ENCODE results near the gene HSPA1B.
"Not testable (repeated sequence)": the region's sequence is repeated elsewhere in the genome, so short reads cannot be mapped to it uniquely, and the experiment has no call there.

The HSPA1B gene

DNA sequence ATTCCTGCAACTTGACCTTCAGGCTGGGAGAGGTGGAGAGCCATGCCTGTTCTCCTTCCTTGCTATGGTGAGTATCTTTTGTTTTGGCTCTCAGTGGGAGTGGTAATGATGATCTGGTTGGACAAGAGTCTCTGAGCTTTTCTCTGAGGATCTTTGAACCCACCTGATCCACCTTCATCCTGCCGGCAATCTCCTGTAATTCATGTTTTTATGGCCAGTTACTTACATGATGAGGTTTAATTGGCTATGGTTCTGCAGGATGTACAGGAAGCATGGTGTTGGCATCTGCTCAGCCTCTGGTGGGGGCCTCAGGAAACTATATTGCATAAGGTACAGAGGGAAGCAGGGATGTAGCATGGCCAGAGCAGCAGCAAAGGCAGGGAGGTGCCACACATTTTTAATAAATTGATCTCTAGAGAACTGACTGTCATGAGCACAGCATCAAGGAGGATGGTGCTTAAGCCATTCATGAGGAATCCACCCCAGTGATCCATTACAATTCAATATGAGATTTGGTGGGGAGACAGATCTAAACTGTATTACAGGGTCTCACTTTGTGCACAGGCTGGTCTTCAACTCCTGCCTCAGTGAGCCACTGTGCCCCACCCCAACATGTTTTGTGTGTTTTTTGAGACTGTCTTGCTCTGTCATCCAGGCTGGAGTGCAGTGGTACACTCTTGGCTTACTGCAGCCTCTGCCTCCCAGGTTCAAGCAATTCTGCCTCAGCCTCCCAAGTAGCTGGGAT, 10.0 kb downstream of the HSPA1B start:
- no peak for DNase-seq (ENCODE audit: extremely low read depth, low read depth)
- TF ChIP-seq, protein P1, sequence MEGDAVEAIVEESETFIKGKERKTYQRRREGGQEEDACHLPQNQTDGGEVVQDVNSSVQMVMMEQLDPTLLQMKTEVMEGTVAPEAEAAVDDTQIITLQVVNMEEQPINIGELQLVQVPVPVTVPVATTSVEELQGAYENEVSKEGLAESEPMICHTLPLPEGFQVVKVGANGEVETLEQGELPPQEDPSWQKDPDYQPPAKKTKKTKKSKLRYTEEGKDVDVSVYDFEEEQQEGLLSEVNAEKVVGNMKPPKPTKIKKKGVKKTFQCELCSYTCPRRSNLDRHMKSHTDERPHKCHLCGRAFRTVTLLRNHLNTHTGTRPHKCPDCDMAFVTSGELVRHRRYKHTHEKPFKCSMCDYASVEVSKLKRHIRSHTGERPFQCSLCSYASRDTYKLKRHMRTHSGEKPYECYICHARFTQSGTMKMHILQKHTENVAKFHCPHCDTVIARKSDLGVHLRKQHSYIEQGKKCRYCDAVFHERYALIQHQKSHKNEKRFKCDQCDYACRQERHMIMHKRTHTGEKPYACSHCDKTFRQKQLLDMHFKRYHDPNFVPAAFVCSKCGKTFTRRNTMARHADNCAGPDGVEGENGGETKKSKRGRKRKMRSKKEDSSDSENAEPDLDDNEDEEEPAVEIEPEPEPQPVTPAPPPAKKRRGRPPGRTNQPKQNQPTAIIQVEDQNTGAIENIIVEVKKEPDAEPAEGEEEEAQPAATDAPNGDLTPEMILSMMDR (IDR thresholded peaks at IDR 0.05; ENCODE audit: low read depth, low read length) = no peak

DNA sequence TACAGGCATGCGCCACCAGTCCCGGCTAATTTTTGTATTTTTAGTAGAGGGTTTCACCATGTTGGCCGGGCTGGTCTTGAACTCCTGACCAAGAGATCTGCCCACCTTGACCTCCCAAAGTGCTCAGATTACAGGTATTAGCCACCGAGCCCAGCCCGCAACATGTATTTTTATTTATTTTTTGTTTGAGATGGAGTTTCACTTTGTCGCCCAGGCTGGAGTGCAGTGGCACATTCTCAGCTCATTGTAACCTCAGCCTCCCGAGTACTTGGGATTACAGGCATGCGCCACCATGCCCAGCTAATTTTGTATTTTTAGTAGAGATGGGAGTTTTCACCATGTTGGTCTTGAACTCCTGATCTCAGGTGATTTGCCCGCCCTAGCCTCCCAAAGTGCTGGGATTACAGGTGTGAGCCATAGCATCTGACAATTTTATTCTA, 10.6 kb downstream of the HSPA1B start:
- not testable (repeated sequence) for DNase-seq (ENCODE audit: extremely low read depth, low read depth)

GRCh38 chr6:31838968-31839367, 11.4 kb downstream of the HSPA1B start:
- DNase-seq (ENCODE audit: extremely low read depth, low read depth) = no peak
- TF ChIP-seq, protein P1 (IDR thresholded peaks at IDR 0.05; ENCODE audit: low read depth, low read length) = no peak

GRCh38 chr6:31839779-31840126, 12.2 kb downstream of the HSPA1B start:
- not testable (repeated sequence) for DNase-seq (ENCODE audit: extremely low read depth, low read depth)

DNA sequence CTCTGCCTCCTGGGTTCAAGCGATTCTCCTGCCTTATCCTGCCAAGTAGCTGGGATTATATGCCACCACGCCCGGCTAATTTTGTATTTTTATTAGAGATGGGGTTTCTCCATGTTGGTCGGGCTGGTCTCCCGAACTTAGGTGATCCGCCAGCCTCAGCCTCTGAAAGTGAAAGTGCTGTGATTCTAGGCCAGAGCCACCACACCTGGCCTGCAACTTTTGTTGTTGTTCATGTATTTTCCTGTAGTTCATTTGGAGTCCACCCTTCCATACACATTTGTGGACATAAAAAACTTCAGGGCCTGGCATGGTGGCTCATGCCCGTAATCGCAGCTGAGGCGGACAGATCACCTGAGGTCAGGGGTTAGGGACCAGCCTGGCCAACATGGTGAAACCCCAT, 14.5 kb downstream of the HSPA1B start:
- DNase-seq (ENCODE audit: extremely low read depth, low read depth) = no peak
- TF ChIP-seq, protein P1 (IDR thresholded peaks at IDR 0.05; ENCODE audit: low read depth, low read length) = no peak

DNA sequence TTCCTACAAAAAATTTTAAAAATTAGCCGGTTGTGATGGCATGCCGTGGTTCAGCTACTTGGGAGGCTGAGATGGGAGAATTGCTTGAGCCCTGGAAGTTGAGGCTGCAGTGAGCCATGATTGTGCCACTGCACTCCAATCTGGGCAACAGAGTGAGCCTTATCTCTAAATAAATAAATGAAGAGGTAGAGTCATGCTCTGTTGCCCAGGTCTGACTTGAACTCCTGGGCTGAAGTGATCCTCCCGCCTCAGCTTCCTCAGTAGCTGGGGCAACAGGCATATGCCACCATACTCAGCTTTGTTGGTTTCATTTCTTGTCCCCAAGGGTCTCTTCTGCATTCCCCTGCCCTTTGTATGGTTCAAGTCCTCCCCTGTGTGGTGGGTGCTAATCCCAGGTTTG, 17.0 kb downstream of the HSPA1B start:
- no peak for DNase-seq (ENCODE audit: extremely low read depth, low read depth)
- TF ChIP-seq, protein P1 (IDR thresholded peaks at IDR 0.05; ENCODE audit: low read depth, low read length) = no peak

DNA sequence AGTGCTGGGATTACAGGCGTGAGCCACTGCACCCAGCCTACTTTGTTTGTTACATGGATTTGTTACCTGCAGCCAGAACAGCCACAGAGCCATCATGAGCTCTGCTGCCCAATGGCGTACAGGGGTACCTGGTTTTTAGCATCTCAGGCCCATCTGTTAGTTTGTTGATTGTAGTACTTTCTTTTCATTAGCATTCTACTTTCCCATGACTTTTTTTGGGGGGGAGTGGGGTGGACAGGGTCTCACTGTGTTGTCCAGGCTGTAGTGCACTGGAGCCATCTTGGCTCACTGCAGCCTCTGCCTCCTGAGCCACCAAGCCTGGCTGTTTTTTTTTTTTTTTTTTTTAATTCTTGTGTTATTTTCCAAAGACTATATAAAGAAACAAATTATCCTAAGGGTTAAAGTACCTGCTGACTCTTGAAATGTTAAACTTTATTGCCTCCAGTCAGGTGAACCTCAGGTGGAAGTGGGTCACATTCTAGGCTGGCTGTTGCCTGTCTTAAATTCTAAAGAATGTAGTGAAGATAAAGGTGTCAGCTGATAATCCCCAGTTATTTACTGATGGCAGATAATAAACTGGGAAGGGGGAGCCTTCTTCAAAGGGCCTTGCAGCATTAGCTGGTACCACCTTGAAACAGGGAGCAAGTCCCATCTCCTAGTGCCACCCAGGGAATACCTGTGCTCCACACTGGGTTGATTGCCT, 19.9 kb downstream of the HSPA1B start:
- no peak for DNase-seq (ENCODE audit: extremely low read depth, low read depth)
- TF ChIP-seq, protein P1 (IDR thresholded peaks at IDR 0.05; ENCODE audit: low read depth, low read length) = no peak

GRCh38 chr6:31850765-31851484, 23.4 kb downstream of the HSPA1B start:
- no peak for DNase-seq (ENCODE audit: extremely low read depth, low read depth)
- TF ChIP-seq, protein P1 (IDR thresholded peaks at IDR 0.05; ENCODE audit: low read depth, low read length) = no peak

Data from AG09319 (cell line).